ENCODE results near the gene ZNF614. TPM values are rescaled to one million over a fixed set of nuclear protein-coding genes. Genes with fewer than 3 reads are reported as not detected.
A peak's percentile ranks its signal among the peaks of the same experiment; 100 is the strongest.
"Not testable (repeated sequence)": the region's sequence is repeated elsewhere in the genome, so short reads cannot be mapped to it uniquely, and the experiment has no call there.

Gene ZNF614
- polyA plus RNA-seq, 4 donors: 15.5 to 19.4 (median 17.5) TPM

DNA sequence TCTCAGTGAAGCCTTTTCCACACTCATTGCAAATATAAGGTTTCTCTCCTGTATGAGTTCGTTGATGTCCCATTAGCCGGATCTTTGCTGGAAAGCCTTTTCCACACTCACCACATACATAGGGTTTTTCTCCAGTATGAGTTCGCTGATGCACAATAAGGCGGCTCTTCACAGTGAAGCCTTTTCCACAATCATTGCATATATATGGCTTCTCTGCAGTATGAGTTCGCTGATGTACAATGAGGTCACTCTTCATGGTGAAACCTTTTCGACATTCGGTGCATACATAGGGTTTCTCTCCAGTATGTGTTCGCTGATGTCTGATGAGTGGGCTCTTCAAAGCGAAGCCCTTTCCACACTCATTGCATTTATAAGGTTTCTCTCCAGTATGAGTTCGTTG, 34.8 kb downstream of the ZNF614 start:
- DNase-seq (ENCODE audit: low read depth in 4 of 4, low spot score in 3 of 4): no peak

DNA sequence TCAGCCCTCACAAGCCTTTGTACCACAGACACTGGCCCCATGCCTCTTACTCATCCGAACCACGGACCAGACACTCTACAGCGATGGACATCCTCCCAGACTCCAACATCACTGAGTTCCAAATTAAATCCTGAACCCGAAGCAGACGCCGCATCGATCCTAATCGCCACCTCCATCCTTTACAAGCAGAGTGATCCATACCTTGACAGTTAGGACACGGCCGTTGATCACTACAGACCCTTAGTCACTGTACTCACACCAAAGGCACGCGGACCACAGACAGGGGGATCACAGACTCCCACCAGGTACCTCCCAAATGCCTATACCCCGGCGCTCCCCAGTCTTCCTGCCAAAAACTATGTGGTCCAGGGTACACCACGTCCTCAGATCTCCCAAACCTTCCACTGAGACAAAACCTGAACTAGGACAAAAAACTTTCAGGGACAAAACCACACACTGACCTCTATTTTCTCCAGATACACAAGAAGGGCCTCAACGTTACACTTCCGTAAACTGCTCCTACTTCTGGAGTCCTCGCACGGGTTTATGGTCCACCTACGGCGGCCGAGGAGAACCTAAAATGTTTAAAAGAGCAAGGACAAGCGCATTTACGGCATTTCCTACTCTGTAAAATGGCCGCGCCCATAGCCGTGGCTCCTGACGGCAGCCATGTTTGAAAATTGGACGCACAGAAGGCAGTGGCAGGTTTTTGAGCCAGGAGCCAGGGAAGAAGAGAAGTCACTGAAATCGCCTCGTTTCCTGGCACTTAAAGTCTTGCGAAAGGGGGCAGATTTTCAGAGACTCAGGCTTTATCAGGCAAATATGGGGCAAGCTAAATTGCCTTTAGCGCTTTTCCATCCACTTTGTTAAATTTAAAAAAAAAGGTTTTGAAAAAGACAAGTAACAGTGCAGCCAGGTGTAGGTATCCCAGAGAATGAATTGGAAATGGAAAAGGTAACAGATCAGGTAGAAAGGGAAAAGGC, 41.6 kb downstream of the ZNF614 start, which contains the start of gene ZNF350:
ZNF350 (minus strand) TSS at position 532 of the 983 bp plus-strand sequence. CDS start 12,480 bp downstream, outside the sequence.
- peak; percentile 84 to 94 (median 90) for DNase-seq (ENCODE audit: low read depth in 4 of 4, low spot score in 3 of 4)

DNA sequence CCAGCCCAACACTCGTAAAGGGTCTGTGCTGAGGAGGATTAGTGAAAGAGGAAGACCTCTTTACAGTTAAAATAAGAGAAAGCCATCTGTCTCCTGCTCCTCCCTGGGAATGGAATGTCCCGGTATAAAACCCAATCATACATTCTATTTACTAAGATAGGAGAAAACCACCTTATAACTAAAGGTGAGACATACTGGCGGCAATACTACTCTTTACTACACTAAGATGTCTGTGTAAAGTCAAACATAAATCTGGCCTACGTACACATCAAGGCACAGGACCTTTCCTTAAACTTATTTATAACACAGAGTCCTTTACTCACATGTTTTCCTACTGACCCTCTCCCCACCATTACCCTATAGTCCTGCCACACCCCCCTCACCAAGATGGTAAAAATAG, 44.8 kb downstream of the ZNF614 start:
- no peak for DNase-seq (ENCODE audit: low read depth in 4 of 4, low spot score in 3 of 4)

DNA sequence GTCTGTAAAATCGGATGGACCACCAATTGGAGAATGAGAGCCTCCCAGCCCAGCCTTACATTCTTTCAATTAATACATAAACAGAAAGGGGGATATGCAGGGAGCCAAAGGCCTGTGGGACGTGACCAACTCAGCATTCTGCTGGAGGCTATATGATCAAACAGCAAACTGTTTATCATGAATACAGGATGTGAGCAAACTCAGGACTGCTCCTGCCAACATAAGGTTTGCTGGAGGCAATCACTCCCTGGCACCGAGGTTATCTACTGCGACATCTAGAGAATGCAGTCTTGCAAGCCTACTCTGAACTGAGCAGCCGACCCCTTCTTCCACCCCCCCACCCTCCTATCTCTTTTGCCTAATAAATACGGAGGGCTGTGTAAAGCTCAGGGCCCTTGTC, 47.3 kb downstream of the ZNF614 start:
- DNase-seq (ENCODE audit: low read depth in 4 of 4, low spot score in 3 of 4): not testable (repeated sequence)

- no peak for DNase-seq (ENCODE audit: low read depth in 4 of 4, low spot score in 3 of 4)
These were observed 48.0 kb downstream of the ZNF614 start for GRCh38 chr19:51980116-51980736.

- no peak for DNase-seq (ENCODE audit: low read depth in 4 of 4, low spot score in 3 of 4)
These were observed 49.3 kb downstream of the ZNF614 start for GRCh38 chr19:51978882-51979281.

GRCh38 chr19:51977346-51977745, 50.8 kb downstream of the ZNF614 start:
- DNase-seq (ENCODE audit: low read depth in 4 of 4, low spot score in 3 of 4): no peak

GRCh38 chr19:51976852-51977251, 51.3 kb downstream of the ZNF614 start:
- no peak for DNase-seq (ENCODE audit: low read depth in 4 of 4, low spot score in 3 of 4)

GRCh38 chr19:51975787-51976186, 52.4 kb downstream of the ZNF614 start:
- DNase-seq (ENCODE audit: low read depth in 4 of 4, low spot score in 3 of 4): not testable (repeated sequence)

DNA sequence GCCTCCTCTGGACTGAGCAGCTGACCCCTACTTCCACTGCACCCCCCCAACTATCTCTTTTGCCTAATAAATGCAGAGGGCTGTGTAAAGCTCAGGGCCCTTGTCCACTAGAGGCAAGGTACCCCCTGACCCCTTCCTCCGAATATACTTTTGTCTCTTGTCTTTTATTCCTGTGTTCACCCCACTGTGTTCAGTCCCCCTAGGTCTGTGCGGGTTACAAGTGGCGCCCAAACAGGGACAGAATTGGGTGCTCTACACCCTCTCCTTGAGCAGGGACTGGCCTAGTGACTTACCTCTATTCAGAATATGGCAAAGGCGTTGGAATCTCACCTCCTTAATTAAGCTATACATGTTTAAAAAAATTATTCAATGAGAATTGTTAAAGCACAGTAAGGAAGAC, 56.6 kb downstream of the ZNF614 start:
- no peak for DNase-seq (ENCODE audit: low read depth in 4 of 4, low spot score in 3 of 4)

DNA sequence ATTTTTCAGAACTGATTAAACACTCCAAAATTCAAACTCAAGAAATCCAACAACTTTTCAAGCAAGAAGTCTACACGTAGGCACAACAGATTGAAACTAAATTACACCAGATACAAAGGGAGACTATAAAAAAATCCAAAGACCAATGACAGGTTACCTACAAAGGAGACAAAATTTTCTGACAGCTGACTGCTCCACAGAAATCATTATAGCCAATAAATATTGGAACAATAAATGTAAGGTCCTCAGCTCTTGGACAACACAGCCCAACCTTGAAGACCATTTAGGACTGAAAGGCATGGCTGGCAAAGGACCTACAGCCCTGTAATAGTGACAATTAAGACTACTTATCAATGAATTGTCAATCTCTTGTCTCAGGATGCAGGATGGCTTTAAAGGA, 57.5 kb downstream of the ZNF614 start:
- no peak for DNase-seq (ENCODE audit: low read depth in 4 of 4, low spot score in 3 of 4)

- no peak for DNase-seq (ENCODE audit: low read depth in 4 of 4, low spot score in 3 of 4)
These were observed 62.6 kb downstream of the ZNF614 start for GRCh38 chr19:51965583-51965982.

Other genes starting within 250 kb of the ZNF614 start
- gene FPR3, start 233.2 kb downstream of the ZNF614 start, polyA plus RNA-seq (ENCODE audit: insufficient read length in 4 of 4): 1 to 10 TPM in 1 of 4 donors, under 1 TPM in 3; 0.27 to 1.2 (median 0.51) TPM
- gene ZNF577, start 140.4 kb downstream of the ZNF614 start, polyA plus RNA-seq (ENCODE audit: insufficient read length in 4 of 4): 10 to 100 TPM; 31.1 to 48.6 (median 44.1) TPM
- gene ZNF649, start 123.4 kb downstream of the ZNF614 start, polyA plus RNA-seq (ENCODE audit: insufficient read length in 4 of 4): 10 to 100 TPM; 20.0 to 30.6 (median 26.9) TPM
- 10 to 100 TPM; 11.9 to 16.2 (median 12.5) TPM for gene ZNF613, start 100.9 kb downstream of the ZNF614 start, polyA plus RNA-seq (ENCODE audit: insufficient read length in 4 of 4)
- 10 to 100 TPM; 15.4 to 21.1 (median 19.8) TPM for gene ZNF350, start 41.5 kb downstream of the ZNF614 start, polyA plus RNA-seq (ENCODE audit: insufficient read length in 4 of 4)
- 10 to 100 TPM; 18.3 to 19.1 (median 18.8) TPM for gene ZNF615, start 20.2 kb downstream of the ZNF614 start, polyA plus RNA-seq (ENCODE audit: insufficient read length in 4 of 4)
- 10 to 100 TPM; 20.4 to 23.9 (median 23.0) TPM for gene ZNF432, start 20.5 kb upstream of the ZNF614 start, polyA plus RNA-seq (ENCODE audit: insufficient read length in 4 of 4)
- gene ZNF841, start 67.4 kb upstream of the ZNF614 start, polyA plus RNA-seq (ENCODE audit: insufficient read length in 4 of 4): 10 to 100 TPM; 15.7 to 20.7 (median 17.5) TPM
- 10 to 100 TPM; 17.7 to 23.2 (median 19.7) TPM for gene ZNF616, start 111.6 kb upstream of the ZNF614 start, polyA plus RNA-seq (ENCODE audit: insufficient read length in 4 of 4)
- 10 to 100 TPM; 15.4 to 23.4 (median 16.7) TPM for gene ZNF836, start 143.2 kb upstream of the ZNF614 start, polyA plus RNA-seq (ENCODE audit: insufficient read length in 4 of 4)
- gene PPP2R1A, start 161.7 kb upstream of the ZNF614 start, polyA plus RNA-seq (ENCODE audit: insufficient read length in 4 of 4): 100 to 1,000 TPM; 313 to 477 (median 439) TPM
- 10 to 100 TPM; 14.9 to 24.0 (median 22.1) TPM for gene ZNF766, start 241.2 kb upstream of the ZNF614 start, polyA plus RNA-seq (ENCODE audit: insufficient read length in 4 of 4)

All from left renal pelvis (tissue), 4 donors.